WTC11 (cell line): ENCODE measurements around the gene SLC25A41. TPM values are rescaled to one million over a fixed set of nuclear protein-coding genes. Genes with fewer than 3 reads are reported as not detected.

Experiments
- ATAC-seq: fragments of 200-7000 bp; cut with Tn5 transposase; 2 replicates; pipeline ENCODE4 v1.10.0; 2021; ENCODE audit warnings: mild to moderate bottlenecking, moderate library complexity
- CTCF ChIA-PET: fragments of 300-600 bp; sonication (Branson Sonifier 250); formaldehyde crosslinking; loops from one replicate; lab custom pipeline; 2021; ENCODE audit warnings: antibody characterized with exemption; lab: Charles Lee
- POLR2A ChIA-PET: fragments of 350-600 bp; sonication (Branson Sonifier 250); formaldehyde crosslinking; loops from one replicate; lab custom pipeline; 2021; ENCODE audit warnings: antibody characterized with exemption; lab: Charles Lee
- DNase-seq: peaks from one replicate; pipeline ENCODE4 v3.0.0; 2021; ENCODE audit warnings: low spot score
- H3K27ac Mint-ChIP-seq: 2 replicates; pipeline ENCODE4 v1.8.0; 2021; ENCODE audit warnings: mixed read lengths
- H3K27me3 Mint-ChIP-seq: 2 replicates; pipeline ENCODE4 v1.8.0; 2021; ENCODE audit warnings: low read depth, mild to moderate bottlenecking, moderate library complexity, mixed read lengths
- H3K36me3 Mint-ChIP-seq: 2 replicates; pipeline ENCODE4 v1.8.0; 2021; ENCODE audit warnings: mixed read lengths
- H3K4me1 Mint-ChIP-seq: 2 replicates; pipeline ENCODE4 v1.8.0; 2022; ENCODE audit warnings: mixed read lengths
- H3K4me3 Mint-ChIP-seq: 2 replicates; pipeline ENCODE4 v1.8.0; 2021; ENCODE audit warnings: mild to moderate bottlenecking, moderate library complexity, mixed read lengths
- H3K9me3 Mint-ChIP-seq: 2 replicates; pipeline ENCODE4 v1.8.0; 2021; ENCODE audit warnings: mixed read lengths
- AR ChIP-seq: fragments of 250-450 bp; sonication (Bioruptor Pico); IDR thresholded peaks from 2 replicates; pipeline ENCODE4 v1.9.0; 2021; ENCODE audit warnings: mild to moderate bottlenecking
- ATF2 ChIP-seq: sonication (generic); formaldehyde crosslinking; IDR thresholded peaks from 2 replicates; pipeline ENCODE4 v1.8.1; 2022; ENCODE audit warnings: low read depth, missing genetic modification reagents, borderline replicate concordance
- CREB1 ChIP-seq: sonication (generic); formaldehyde crosslinking; IDR thresholded peaks from 2 replicates; pipeline ENCODE4 v1.8.0; 2023; ENCODE audit warnings: mild to moderate bottlenecking, missing genetic modification reagents
- CREM ChIP-seq: sonication (generic); formaldehyde crosslinking; IDR thresholded peaks from 2 replicates; pipeline ENCODE4 v1.8.1; 2022; ENCODE audit warnings: mild to moderate bottlenecking, missing genetic modification reagents, moderate library complexity
- CTCF ChIP-seq: fragments of 200-600 bp; IDR thresholded peaks from 2 replicates; pipeline ENCODE4 v1.8.0; 2022; ENCODE audit warnings: antibody characterized with exemption
- E2F1 ChIP-seq: sonication (generic); formaldehyde crosslinking; IDR thresholded peaks from 2 replicates; pipeline ENCODE4 v1.8.0; 2022; ENCODE audit warnings: mild to moderate bottlenecking, missing genetic modification reagents
- E2F4 ChIP-seq: sonication (generic); formaldehyde crosslinking; IDR thresholded peaks from 2 replicates; pipeline ENCODE4 v1.8.1; 2022; ENCODE audit warnings: low read depth, mild to moderate bottlenecking, moderate library complexity, missing genetic modification reagents, borderline replicate concordance
- ESRRA ChIP-seq: sonication (generic); formaldehyde crosslinking; IDR thresholded peaks from 2 replicates; pipeline ENCODE4 v1.8.1; 2022; ENCODE audit warnings: mild to moderate bottlenecking, missing genetic modification reagents, borderline replicate concordance
- ETV6 ChIP-seq: sonication (generic); formaldehyde crosslinking; IDR thresholded peaks from 2 replicates; pipeline ENCODE4 v1.8.1; 2022; ENCODE audit warnings: mild to moderate bottlenecking, missing genetic modification reagents
- FOXK1 ChIP-seq: sonication (generic); formaldehyde crosslinking; IDR thresholded peaks from 2 replicates; pipeline ENCODE4 v1.8.0; 2022; ENCODE audit warnings: mild to moderate bottlenecking, moderate library complexity, missing genetic modification reagents
- FOXP1 ChIP-seq: sonication (generic); formaldehyde crosslinking; IDR thresholded peaks from 2 replicates; pipeline ENCODE4 v1.8.0; 2022; ENCODE audit warnings: missing genetic modification reagents, mild to moderate bottlenecking, moderate library complexity, borderline replicate concordance
- GABPB1 ChIP-seq: sonication (generic); formaldehyde crosslinking; IDR thresholded peaks from 2 replicates; pipeline ENCODE4 v1.8.1; 2023; ENCODE audit warnings: mild to moderate bottlenecking, missing genetic modification reagents
- JUN ChIP-seq: sonication (generic); formaldehyde crosslinking; IDR thresholded peaks from 2 replicates; pipeline ENCODE4 v1.8.0; 2023; ENCODE audit warnings: mild to moderate bottlenecking, missing genetic modification reagents
- MAX ChIP-seq: sonication (generic); formaldehyde crosslinking; IDR thresholded peaks from 2 replicates; pipeline ENCODE4 v1.8.0; 2022; ENCODE audit warnings: mild to moderate bottlenecking, missing genetic modification reagents
- MXD4 ChIP-seq: fragments of 250-450 bp; sonication (Bioruptor Pico); IDR thresholded peaks from 2 replicates; pipeline ENCODE4 v1.8.0; 2021; ENCODE audit warnings: mild to moderate bottlenecking, moderate library complexity, borderline replicate concordance
- MYBL2 ChIP-seq: sonication (generic); formaldehyde crosslinking; IDR thresholded peaks from 2 replicates; pipeline ENCODE4 v1.8.1; 2023; ENCODE audit warnings: mild to moderate bottlenecking, moderate library complexity, missing genetic modification reagents
- NFE2L1 ChIP-seq: sonication (generic); formaldehyde crosslinking; IDR thresholded peaks from 2 replicates; pipeline ENCODE4 v1.8.1; 2023; ENCODE audit warnings: missing genetic modification reagents
- NFYB ChIP-seq: sonication (generic); formaldehyde crosslinking; conservative IDR thresholded peaks from 2 replicates; pipeline ENCODE4 v1.8.0; 2022; ENCODE audit warnings: low read depth, missing genetic modification reagents
- OVOL2 ChIP-seq: fragments of 250-450 bp; sonication (Bioruptor Pico); IDR thresholded peaks from 2 replicates; pipeline ENCODE4 v1.9.0; 2021; ENCODE audit warnings: mild to moderate bottlenecking, borderline replicate concordance
- PREB ChIP-seq: sonication (generic); formaldehyde crosslinking; IDR thresholded peaks from 2 replicates; pipeline ENCODE4 v1.8.1; 2022; ENCODE audit warnings: mild to moderate bottlenecking, missing genetic modification reagents, moderate library complexity, borderline replicate concordance
- SOX15 ChIP-seq: fragments of 250-450 bp; sonication (Bioruptor Pico); IDR thresholded peaks from 2 replicates; pipeline ENCODE4 v1.9.0; 2021; ENCODE audit warnings: mild to moderate bottlenecking
- SP1 ChIP-seq: sonication (generic); formaldehyde crosslinking; conservative IDR thresholded peaks from 2 replicates; pipeline ENCODE4 v1.8.1; 2022; ENCODE audit warnings: missing genetic modification reagents
- USF1 ChIP-seq: sonication (generic); formaldehyde crosslinking; IDR thresholded peaks from 2 replicates; pipeline ENCODE4 v1.8.0; 2022; ENCODE audit warnings: mild to moderate bottlenecking, missing genetic modification reagents
- USF2 ChIP-seq: sonication (generic); formaldehyde crosslinking; IDR thresholded peaks from 2 replicates; pipeline ENCODE4 v1.8.1; 2023; ENCODE audit warnings: mild to moderate bottlenecking, missing genetic modification reagents, moderate library complexity
- ZNF232 ChIP-seq: sonication (generic); formaldehyde crosslinking; IDR thresholded peaks from 2 replicates; pipeline ENCODE4 v1.8.0; 2022; ENCODE audit warnings: mild to moderate bottlenecking, missing genetic modification reagents
- total RNA-seq: library from RNA; stranded (reverse); gene quantifications from 3 replicates; pipeline ENCODE4 v1.2.3, GENCODE V29; 2021

Gene SLC25A41
- total RNA-seq, 1 experiment from 2014 or later: 0.35 TPM

GRCh38 chr19:6464070-6464873 is 30.7 kb upstream of the SLC25A41 start, which contains the start of gene CRB3:
Gene CRB3, plus strand, starts transcription at chr19:6464271. Its CDS starts 431 bp downstream, at chr19:6464702.
- CTCF ChIA-PET: interaction anchor here (0.6 to 1.5 kb wide), 3 partner anchors 12 to 52 kb away, joined by 3 to 7 read pairs (median 3); no protein-coding TSS in a partner anchor
- H3K4me1 Mint-ChIP-seq: peaks cover 14% of the 10 kb centered on the region
- peaks cover 3% of the 10 kb centered on the region; the same call in 1 of the 2 replicates for H3K36me3 Mint-ChIP-seq
- peak within 1 kb of the TSS; percentile 98 for H3K27ac Mint-ChIP-seq
- H3K4me3 Mint-ChIP-seq: peak within 1 kb of the TSS; percentile 81
- H3K9me3 Mint-ChIP-seq: no peaks in the 10 kb centered on the region
- H3K27me3 Mint-ChIP-seq: peaks cover 13% of the 10 kb centered on the region
- DNase-seq (peak; percentile 99), ATAC-seq (peak; percentile 61)
- POLR2A ChIA-PET: interaction anchor here (1.9 kb wide), 1 partner anchor 12 kb away, joined by 9 read pairs; no protein-coding TSS in a partner anchor
- TF ChIP-seq FOXK1 (CRISPR knock-in tag) (peak; percentile 62; the same call in 1 of the 2 replicates), MXD4 (CRISPR knock-in tag) (no peak), GABPB1 (CRISPR knock-in tag) (peak; percentile 27; the same call in 1 of the 2 replicates), ZNF232 (no peak), SOX15 (no peak), FOXP1 (peak; percentile 22; the same call in 1 of the 2 replicates), E2F4 (CRISPR knock-in tag) (no peak), USF1 (CRISPR knock-in tag) (peak; percentile 97), E2F1 (no peak), ETV6 (CRISPR knock-in tag) (peak; percentile 87), CTCF (no peak), USF2 (peak; percentile 98), MAX (CRISPR knock-in tag) (peak; percentile 77; the same call in 1 of the 2 replicates), ATF2 (CRISPR knock-in tag) (no peak), MYBL2 (CRISPR knock-in tag) (no peak), JUN (CRISPR knock-in tag) (no peak), SP1 (CRISPR knock-in tag) (peak; percentile 97), PREB (no peak), AR (CRISPR knock-in tag) (no peak), ESRRA (CRISPR knock-in tag) (no peak), CREB1 (no peak), NFE2L1 (CRISPR knock-in tag) (no peak), CREM (CRISPR knock-in tag) (no peak), NFYB (CRISPR knock-in tag) (no peak), OVOL2 (no peak)
